ENCODE measurements around the gene RASGEF1B. TPM values are rescaled to one million over a fixed set of nuclear protein-coding genes. Genes with fewer than 3 reads are reported as not detected.
"Not testable (repeated sequence)": the region's sequence is repeated elsewhere in the genome, so short reads cannot be mapped to it uniquely, and the experiment has no call there.

RASGEF1B gene
- total RNA-seq, 4 donors from 2014 or later: 4.0 to 14.7 (median 9.4) TPM

DNA sequence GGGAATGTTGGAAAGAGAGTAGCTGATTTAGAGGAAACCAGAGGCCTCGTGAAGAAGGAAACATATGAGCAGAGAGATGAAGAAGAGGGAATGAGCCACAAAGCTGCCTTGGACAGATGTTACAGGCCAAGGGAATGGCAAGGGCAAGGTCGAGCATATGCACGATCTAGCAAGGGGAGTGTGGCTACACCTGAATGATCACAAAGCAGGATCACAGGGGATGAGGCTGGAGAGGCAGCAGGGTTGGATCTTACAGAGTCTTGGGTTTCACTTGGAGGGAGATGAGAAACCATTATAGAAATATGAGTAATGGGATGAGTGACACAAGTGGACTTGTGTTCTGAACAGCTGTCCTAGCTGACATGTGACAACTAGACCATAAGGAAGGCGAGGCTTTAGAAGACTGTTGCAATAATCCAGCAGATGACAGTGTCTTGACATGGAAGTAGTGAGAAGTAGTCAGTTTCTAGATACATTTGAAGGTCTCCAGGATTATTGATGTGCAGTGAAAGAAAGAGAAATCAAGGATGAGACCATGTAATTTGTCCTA is 58.7 kb downstream of the RASGEF1B start:
- Histone ChIP-seq H3K4me3 (no peak overlapping the region), H3K4me1 (no peaks in the 10 kb centered on the region), H3K9me3 (no peaks in the 10 kb centered on the region), H3K27me3 (no peaks in the 10 kb centered on the region), H3K27ac (no peak overlapping the region), H3K36me3 (no peaks in the 10 kb centered on the region)
- TF ChIP-seq POLR2A (IDR thresholded peaks at IDR 0.05) (no peak), EP300 (IDR thresholded peaks at IDR 0.05) (no peak), POLR2AphosphoS5 (IDR thresholded peaks at IDR 0.05) (no peak)
- TF ChIP-seq, protein P1, sequence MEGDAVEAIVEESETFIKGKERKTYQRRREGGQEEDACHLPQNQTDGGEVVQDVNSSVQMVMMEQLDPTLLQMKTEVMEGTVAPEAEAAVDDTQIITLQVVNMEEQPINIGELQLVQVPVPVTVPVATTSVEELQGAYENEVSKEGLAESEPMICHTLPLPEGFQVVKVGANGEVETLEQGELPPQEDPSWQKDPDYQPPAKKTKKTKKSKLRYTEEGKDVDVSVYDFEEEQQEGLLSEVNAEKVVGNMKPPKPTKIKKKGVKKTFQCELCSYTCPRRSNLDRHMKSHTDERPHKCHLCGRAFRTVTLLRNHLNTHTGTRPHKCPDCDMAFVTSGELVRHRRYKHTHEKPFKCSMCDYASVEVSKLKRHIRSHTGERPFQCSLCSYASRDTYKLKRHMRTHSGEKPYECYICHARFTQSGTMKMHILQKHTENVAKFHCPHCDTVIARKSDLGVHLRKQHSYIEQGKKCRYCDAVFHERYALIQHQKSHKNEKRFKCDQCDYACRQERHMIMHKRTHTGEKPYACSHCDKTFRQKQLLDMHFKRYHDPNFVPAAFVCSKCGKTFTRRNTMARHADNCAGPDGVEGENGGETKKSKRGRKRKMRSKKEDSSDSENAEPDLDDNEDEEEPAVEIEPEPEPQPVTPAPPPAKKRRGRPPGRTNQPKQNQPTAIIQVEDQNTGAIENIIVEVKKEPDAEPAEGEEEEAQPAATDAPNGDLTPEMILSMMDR (IDR thresholded peaks at IDR 0.05): no peak
- WGBS, 2 donors (ENCODE audit: low coverage in 1 of 2): 75 to 81% methylated on average over 4 of the region's 4 CpGs
- ATAC-seq: no peak

DNA sequence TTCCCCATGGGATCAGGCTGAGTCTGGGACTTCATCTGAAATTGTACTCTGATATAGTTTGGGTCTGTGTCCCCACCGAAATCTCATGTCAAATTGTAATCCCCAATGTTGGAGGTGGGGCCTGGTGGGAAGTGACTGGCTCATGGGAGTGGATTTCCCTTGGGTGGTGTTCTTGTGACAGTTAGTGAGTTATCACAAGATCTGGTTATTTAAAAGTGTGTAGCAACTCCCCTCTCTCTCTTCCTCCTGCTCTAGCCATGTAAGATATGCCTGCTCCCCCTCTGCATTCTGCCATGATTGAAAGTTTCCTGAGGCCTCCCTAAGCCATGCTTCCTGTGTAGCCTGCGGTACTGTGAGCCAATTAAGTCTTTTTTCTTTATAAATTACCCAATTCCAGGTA is 61.0 kb downstream of the RASGEF1B start:
- Histone ChIP-seq H3K4me3 (no peak overlapping the region), H3K36me3 (no peaks in the 10 kb centered on the region), H3K4me1 (peaks cover 0 to 8% (median 0%) of the 10 kb centered on the region in 3 donors), H3K27ac (no peak overlapping the region), H3K27me3 (no peaks in the 10 kb centered on the region), H3K9me3 (no peaks in the 10 kb centered on the region)
- ATAC-seq: no peak
- 44 to 86% methylated on average over 1 to 2 of the region's 2 CpGs for WGBS, 2 donors (ENCODE audit: low coverage in 1 of 2)
- no peak for TF ChIP-seq POLR2A (IDR thresholded peaks at IDR 0.05)
- TF ChIP-seq POLR2AphosphoS5 (IDR thresholded peaks at IDR 0.05): no peak
- no peak for TF ChIP-seq EP300 (IDR thresholded peaks at IDR 0.05)
- TF ChIP-seq, protein P1 (IDR thresholded peaks at IDR 0.05): no peak

DNA sequence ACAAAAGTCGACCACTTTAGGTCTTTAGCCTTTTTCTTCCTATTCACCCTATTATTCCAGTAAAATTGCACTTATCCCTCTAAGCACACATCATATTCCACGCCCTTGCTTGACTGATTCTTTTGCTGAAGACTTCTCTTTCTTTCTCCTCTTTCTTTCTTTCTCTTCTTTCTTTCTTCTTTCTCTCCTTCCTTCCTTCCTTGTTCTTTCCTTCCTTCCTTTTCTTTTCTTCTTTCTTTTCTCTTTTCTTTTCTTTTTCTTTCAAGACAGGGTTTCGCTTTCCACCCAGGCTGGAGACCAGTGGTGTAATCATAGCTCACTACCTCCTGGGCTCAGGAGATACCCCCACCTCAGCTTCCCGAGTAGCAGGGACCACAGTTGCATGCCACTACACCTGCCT is 61.9 kb downstream of the RASGEF1B start:
- H3K27me3 ChIP-seq: no peaks in the 10 kb centered on the region
- no peak for ATAC-seq
- 88% methylated on average over 4 of the region's 4 CpGs; no CpG with 5 or more reads in 1 of the 2 donors for WGBS, 2 donors (ENCODE audit: low coverage in 1 of 2)
- no peaks in the 10 kb centered on the region for H3K36me3 ChIP-seq
- no peaks in the 10 kb centered on the region for H3K9me3 ChIP-seq
- TF ChIP-seq POLR2A (IDR thresholded peaks at IDR 0.05) (no peak), EP300 (IDR thresholded peaks at IDR 0.05) (no peak), POLR2AphosphoS5 (IDR thresholded peaks at IDR 0.05) (no peak)
- TF ChIP-seq, protein P1 (IDR thresholded peaks at IDR 0.05): no peak
- H3K4me3 ChIP-seq: no peak overlapping the region
- no peak overlapping the region for H3K27ac ChIP-seq
- H3K4me1 ChIP-seq: peaks cover 0 to 11% (median 0%) of the 10 kb centered on the region in 3 donors

DNA sequence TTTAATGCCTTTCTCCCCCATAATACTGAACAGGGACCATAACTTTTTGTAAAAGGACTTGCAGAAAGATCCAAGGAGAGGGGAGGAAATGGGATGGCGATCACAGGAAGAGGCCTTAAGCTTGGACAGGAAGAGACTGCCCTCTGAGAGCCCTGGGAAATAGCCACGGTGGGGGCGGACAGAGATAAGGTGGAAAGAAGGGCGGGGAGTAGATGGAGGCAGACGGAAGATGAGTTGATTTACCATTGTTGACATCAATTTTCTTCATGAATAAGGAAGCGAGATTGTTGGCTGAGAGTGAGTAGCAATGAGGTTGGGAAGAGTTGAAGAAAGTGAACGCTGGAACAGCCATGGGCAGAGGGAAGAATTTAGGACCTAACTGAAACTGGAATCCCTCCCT is 63.4 kb downstream of the RASGEF1B start:
- peaks cover 0 to 11% (median 0%) of the 10 kb centered on the region in 3 donors for H3K4me1 ChIP-seq
- H3K4me3 ChIP-seq: no peak overlapping the region
- 76 to 88% methylated on average over 7 of the region's 7 CpGs for WGBS, 2 donors (ENCODE audit: low coverage in 1 of 2)
- H3K36me3 ChIP-seq: no peaks in the 10 kb centered on the region
- no peak for TF ChIP-seq POLR2A (IDR thresholded peaks at IDR 0.05)
- no peak for TF ChIP-seq POLR2AphosphoS5 (IDR thresholded peaks at IDR 0.05)
- no peak for TF ChIP-seq EP300 (IDR thresholded peaks at IDR 0.05)
- TF ChIP-seq, protein P1 (IDR thresholded peaks at IDR 0.05): no peak
- H3K27me3 ChIP-seq: no peaks in the 10 kb centered on the region
- H3K9me3 ChIP-seq: no peaks in the 10 kb centered on the region
- no peak for ATAC-seq
- no peak overlapping the region for H3K27ac ChIP-seq

DNA sequence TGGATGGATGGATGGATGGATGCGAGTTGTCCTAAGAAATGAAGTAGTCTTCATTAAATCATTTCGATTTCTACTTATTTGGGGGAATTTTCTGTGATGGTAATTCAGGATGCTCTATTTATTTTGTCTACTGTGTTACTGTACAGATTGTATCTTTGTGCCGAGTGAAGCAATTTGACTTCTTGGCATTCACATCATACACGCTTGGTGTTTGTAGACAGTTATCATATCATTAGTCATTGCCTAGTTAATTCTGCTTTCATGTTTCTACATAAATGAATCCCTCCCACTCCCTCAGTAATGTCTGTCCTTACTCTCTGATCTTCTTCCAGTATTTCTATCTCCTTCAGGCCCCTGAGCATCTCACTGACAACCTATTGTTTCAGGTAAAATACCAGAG is 64.0 kb downstream of the RASGEF1B start:
- H3K9me3 ChIP-seq: no peaks in the 10 kb centered on the region
- H3K36me3 ChIP-seq: no peaks in the 10 kb centered on the region
- WGBS, 2 donors (ENCODE audit: low coverage in 1 of 2): 74 to 81% methylated on average over 4 of the region's 4 CpGs
- ATAC-seq: no peak
- TF ChIP-seq, protein P1 (IDR thresholded peaks at IDR 0.05): no peak
- TF ChIP-seq EP300 (IDR thresholded peaks at IDR 0.05): no peak
- no peak for TF ChIP-seq POLR2AphosphoS5 (IDR thresholded peaks at IDR 0.05)
- TF ChIP-seq POLR2A (IDR thresholded peaks at IDR 0.05): no peak
- no peaks in the 10 kb centered on the region for H3K27me3 ChIP-seq
- H3K4me3 ChIP-seq: no peak overlapping the region
- H3K4me1 ChIP-seq: peaks cover 0 to 11% (median 0%) of the 10 kb centered on the region in 3 donors
- H3K27ac ChIP-seq: no peak overlapping the region

DNA sequence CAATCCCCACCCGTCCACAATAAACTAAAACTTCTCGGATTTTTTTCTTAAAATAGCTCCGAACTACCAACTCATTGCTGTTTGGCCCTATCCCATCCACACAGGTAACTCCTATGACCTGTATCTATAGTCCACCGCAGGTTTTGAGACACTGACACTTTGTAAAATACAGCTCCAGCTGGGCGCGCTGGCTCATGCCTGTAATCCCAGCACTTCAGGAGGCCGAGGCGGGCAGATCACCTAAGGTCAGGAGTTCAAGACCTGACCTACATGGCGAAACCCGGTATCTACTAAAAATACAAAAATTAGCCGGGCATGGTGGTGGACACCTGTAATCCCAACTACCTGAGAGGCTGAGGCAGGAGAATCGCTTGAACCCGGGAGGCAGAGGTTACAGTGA is 65.2 kb downstream of the RASGEF1B start:
- not testable (repeated sequence) for H3K36me3 ChIP-seq, H3K27me3 ChIP-seq, H3K4me3 ChIP-seq, H3K9me3 ChIP-seq, ATAC-seq, H3K27ac ChIP-seq
- WGBS, 2 donors (ENCODE audit: low coverage in 1 of 2): 33 to 61% methylated on average over 1 to 6 of the region's 13 CpGs
- H3K4me1 ChIP-seq: peaks cover 0 to 11% (median 0%) of the 10 kb centered on the region in 3 donors

Data from gastroesophageal sphincter (tissue), 4 donors.